DOHH2 (cell line): ENCODE measurements around the gene ILF2.

Source experiments
- EZH2phosphoT487 ChIP-seq: fragments of 200-600 bp; sonication (generic); IDR thresholded peaks from 2 replicates; pipeline ENCODE4 v1.6.1; 2017; ENCODE audit warnings: borderline replicate concordance, mild to moderate bottlenecking, antibody characterized with exemption, low read length, moderate library complexity, mixed read lengths
- TF ChIP-seq, protein P1 (sequence below): fragments of 200-600 bp; sonication (generic); IDR thresholded peaks from one replicate; pipeline ENCODE4 v1.5.1; 2014; ENCODE audit warnings: antibody characterized with exemption, mild to moderate bottlenecking, low read depth, low read length; ENCODE audit not compliant: poor library complexity, severe bottlenecking

- TF ChIP-seq, protein P1, sequence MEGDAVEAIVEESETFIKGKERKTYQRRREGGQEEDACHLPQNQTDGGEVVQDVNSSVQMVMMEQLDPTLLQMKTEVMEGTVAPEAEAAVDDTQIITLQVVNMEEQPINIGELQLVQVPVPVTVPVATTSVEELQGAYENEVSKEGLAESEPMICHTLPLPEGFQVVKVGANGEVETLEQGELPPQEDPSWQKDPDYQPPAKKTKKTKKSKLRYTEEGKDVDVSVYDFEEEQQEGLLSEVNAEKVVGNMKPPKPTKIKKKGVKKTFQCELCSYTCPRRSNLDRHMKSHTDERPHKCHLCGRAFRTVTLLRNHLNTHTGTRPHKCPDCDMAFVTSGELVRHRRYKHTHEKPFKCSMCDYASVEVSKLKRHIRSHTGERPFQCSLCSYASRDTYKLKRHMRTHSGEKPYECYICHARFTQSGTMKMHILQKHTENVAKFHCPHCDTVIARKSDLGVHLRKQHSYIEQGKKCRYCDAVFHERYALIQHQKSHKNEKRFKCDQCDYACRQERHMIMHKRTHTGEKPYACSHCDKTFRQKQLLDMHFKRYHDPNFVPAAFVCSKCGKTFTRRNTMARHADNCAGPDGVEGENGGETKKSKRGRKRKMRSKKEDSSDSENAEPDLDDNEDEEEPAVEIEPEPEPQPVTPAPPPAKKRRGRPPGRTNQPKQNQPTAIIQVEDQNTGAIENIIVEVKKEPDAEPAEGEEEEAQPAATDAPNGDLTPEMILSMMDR, result no peak
- no peak for TF ChIP-seq EZH2phosphoT487
Observed at GRCh38 chr1:153698923-153699714, 28.3 kb upstream of the ILF2 start.
